Osteoblast (primary cell): Measurements from ENCODE around the gene CORIN. TPM values are rescaled to one million over a fixed set of nuclear protein-coding genes. Genes with fewer than 3 reads are reported as not detected.

Source experiments
- DNase-seq: peaks from one replicate; pipeline ENCODE4 v3.0.0; 2011; ENCODE audit warnings: low spot score, mixed read lengths; ENCODE audit not compliant: insufficient read length; ENCODE audit errors: missing footprints
- H2AFZ ChIP-seq: 2 replicates; pipeline ENCODE4 v1.6.0; 2011; ENCODE audit warnings: mild to moderate bottlenecking, low read length
- H3K27ac ChIP-seq: 2 replicates; pipeline ENCODE4 v1.5.1; 2011; ENCODE audit warnings: mild to moderate bottlenecking, low read depth, low read length, moderate library complexity
- H3K27me3 ChIP-seq: 2 replicates; pipeline ENCODE4 v1.6.0; 2012; ENCODE audit warnings: mild to moderate bottlenecking, control low read depth, inconsistent platforms, low read length, moderate library complexity; ENCODE audit not compliant: insufficient read depth
- H3K36me3 ChIP-seq: 2 replicates; pipeline ENCODE4 v1.5.1; 2011; ENCODE audit warnings: mild to moderate bottlenecking, low read length, control low read depth, moderate library complexity; ENCODE audit not compliant: insufficient read depth
- H3K4me1 ChIP-seq: 2 replicates; pipeline ENCODE4 v1.5.1; 2011; ENCODE audit warnings: mild to moderate bottlenecking, low read length, control low read depth, moderate library complexity; ENCODE audit not compliant: insufficient read depth
- H3K4me2 ChIP-seq: 2 replicates; pipeline ENCODE4 v1.6.0; 2011; ENCODE audit warnings: mild to moderate bottlenecking, low read length; ENCODE audit not compliant: insufficient read depth
- H3K4me3 ChIP-seq: fragments of 200-600 bp; sonication (generic); 3 replicates; pipeline ENCODE4 v1.5.1; 2012; ENCODE audit warnings: mild to moderate bottlenecking, low read length, inconsistent platforms; ENCODE audit not compliant: insufficient read depth
- H3K79me2 ChIP-seq: 2 replicates; pipeline ENCODE4 v1.6.0; 2012; ENCODE audit warnings: mild to moderate bottlenecking, low read length, control low read depth, inconsistent platforms; ENCODE audit not compliant: insufficient read depth
- H3K9me3 ChIP-seq: 2 replicates; pipeline ENCODE4 v1.5.1; 2011; ENCODE audit warnings: low read depth, low read length, control low read depth
- H4K20me1 ChIP-seq: 2 replicates; pipeline ENCODE4 v1.6.0; 2012; ENCODE audit warnings: mild to moderate bottlenecking, low read length, control low read depth; ENCODE audit not compliant: insufficient read depth
- CTCF ChIP-seq: IDR thresholded peaks from 2 replicates; pipeline ENCODE4 v1.5.1; 2011; ENCODE audit warnings: mild to moderate bottlenecking, low read depth, low read length, moderate library complexity; ENCODE audit errors: extremely low read depth
- total RNA-seq: library from RNA; depleted of rRNA; stranded (reverse); fragments of >200 nt; gene quantifications from 2 replicates; pipeline ENCODE4 v1.2.3, GENCODE V29; 2012

Gene CORIN
- total RNA-seq, 1 donor: 0.36 TPM

- TF ChIP-seq CTCF: no peak
- DNase-seq: no peak
- Histone ChIP-seq H3K27ac (no peak overlapping the region), H3K36me3 (no peaks in the 10 kb centered on the region), H3K27me3 (no peaks in the 10 kb centered on the region), H3K4me3 (no peak overlapping the region), H2AFZ (no peak overlapping the region), H3K4me2 (no peak overlapping the region), H3K4me1 (no peaks in the 10 kb centered on the region), H3K79me2 (no peaks in the 10 kb centered on the region), H4K20me1 (no peaks in the 10 kb centered on the region), H3K9me3 (no peaks in the 10 kb centered on the region)
Measured at GRCh38 chr4:47750788-47751187, 87.1 kb downstream of the CORIN start.

- Histone ChIP-seq H4K20me1 (no peaks in the 10 kb centered on the region), H3K79me2 (no peaks in the 10 kb centered on the region), H3K27me3 (no peaks in the 10 kb centered on the region), H3K4me1 (no peaks in the 10 kb centered on the region), H2AFZ (no peak overlapping the region), H3K4me3 (no peak overlapping the region), H3K4me2 (no peak overlapping the region), H3K36me3 (no peaks in the 10 kb centered on the region), H3K9me3 (no peaks in the 10 kb centered on the region), H3K27ac (no peak overlapping the region)
- TF ChIP-seq CTCF: no peak
- no peak for DNase-seq
Measured at GRCh38 chr4:47749858-47750257, 88.0 kb downstream of the CORIN start.

GRCh38 chr4:47749060-47749459 is 88.8 kb downstream of the CORIN start:
- no peak for TF ChIP-seq CTCF
- Histone ChIP-seq H3K36me3 (no peaks in the 10 kb centered on the region), H3K4me2 (no peak overlapping the region), H3K4me1 (no peaks in the 10 kb centered on the region), H3K27ac (no peak overlapping the region), H4K20me1 (no peaks in the 10 kb centered on the region), H3K27me3 (no peaks in the 10 kb centered on the region), H2AFZ (no peak overlapping the region), H3K9me3 (no peaks in the 10 kb centered on the region), H3K79me2 (no peaks in the 10 kb centered on the region), H3K4me3 (no peak overlapping the region)
- no peak for DNase-seq

DNA sequence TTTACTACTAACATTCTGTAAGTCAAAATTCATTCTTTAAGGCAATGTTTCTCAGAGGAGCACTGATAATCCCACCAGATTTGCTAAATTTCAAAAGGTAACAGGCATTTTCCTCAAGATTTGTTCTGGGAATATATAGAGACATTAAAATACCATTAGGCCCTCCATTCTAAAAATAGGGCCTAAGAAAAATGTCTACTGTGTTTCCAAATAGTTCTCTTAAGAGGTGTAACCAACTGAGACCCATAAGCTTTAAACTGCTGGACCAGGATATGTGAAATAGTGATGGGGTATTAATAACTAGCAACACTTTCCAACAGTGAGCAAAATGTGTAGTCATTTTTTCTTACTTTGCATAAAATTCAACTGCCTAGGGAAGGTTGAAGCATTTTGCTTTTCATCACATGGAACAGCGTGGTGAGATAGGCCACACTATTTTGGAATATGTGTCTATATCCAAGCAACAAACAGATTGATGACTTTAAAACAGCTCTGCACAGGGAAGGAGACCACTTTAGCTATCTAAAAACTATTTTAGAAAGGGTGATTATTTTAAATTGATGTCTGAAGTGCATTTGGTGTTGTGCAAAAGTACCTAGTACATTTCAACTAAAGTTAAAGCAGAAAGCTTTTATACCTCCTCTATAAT is 89.9 kb downstream of the CORIN start:
- H3K4me3 ChIP-seq: no peak overlapping the region
- H3K27ac ChIP-seq: no peak overlapping the region
- H2AFZ ChIP-seq: no peak overlapping the region
- no peaks in the 10 kb centered on the region for H4K20me1 ChIP-seq
- H3K9me3 ChIP-seq: no peaks in the 10 kb centered on the region
- H3K27me3 ChIP-seq: no peaks in the 10 kb centered on the region
- no peak for TF ChIP-seq CTCF
- H3K4me2 ChIP-seq: no peak overlapping the region
- H3K79me2 ChIP-seq: no peaks in the 10 kb centered on the region
- no peaks in the 10 kb centered on the region for H3K4me1 ChIP-seq
- DNase-seq: no peak
- no peaks in the 10 kb centered on the region for H3K36me3 ChIP-seq
